Upper lobe of left lung (tissue), 4 donors: ENCODE data around the gene TECPR1.

Experiments used
- EP300 ChIP-seq, 4 donors: sonication (generic); formaldehyde crosslinking; IDR thresholded peaks; one replicate each; pipeline ENCODE4 v1.5.1; 2017; ENCODE audit warnings: antibody characterized with exemption in 4 of 4, control low read depth in 2 of 4
- POLR2A ChIP-seq, 4 donors: fragments of 450-650 bp; IDR thresholded peaks; one replicate each; pipeline ENCODE4 v1.5.1; 2016 to 2017; ENCODE audit warnings: antibody characterized with exemption in 4 of 4, mild to moderate bottlenecking in 2 of 4
- POLR2AphosphoS5 ChIP-seq, 2 donors: sonication (generic); formaldehyde crosslinking; IDR thresholded peaks; one replicate each; pipeline ENCODE4 v1.5.1; 2017; ENCODE audit warnings: antibody characterized with exemption in 2 of 2
- TF ChIP-seq, protein P1 (sequence below), 6 experiments: fragments of 450-650 bp in 4 of 6; fragments of 200-600 bp in 2 of 6; sonication (generic) in 2 of 6; IDR thresholded peaks; one replicate each; pipeline ENCODE4 v1.5.1; 2016 to 2019; ENCODE audit warnings: antibody characterized with exemption in 6 of 6

- TF ChIP-seq, protein P1, sequence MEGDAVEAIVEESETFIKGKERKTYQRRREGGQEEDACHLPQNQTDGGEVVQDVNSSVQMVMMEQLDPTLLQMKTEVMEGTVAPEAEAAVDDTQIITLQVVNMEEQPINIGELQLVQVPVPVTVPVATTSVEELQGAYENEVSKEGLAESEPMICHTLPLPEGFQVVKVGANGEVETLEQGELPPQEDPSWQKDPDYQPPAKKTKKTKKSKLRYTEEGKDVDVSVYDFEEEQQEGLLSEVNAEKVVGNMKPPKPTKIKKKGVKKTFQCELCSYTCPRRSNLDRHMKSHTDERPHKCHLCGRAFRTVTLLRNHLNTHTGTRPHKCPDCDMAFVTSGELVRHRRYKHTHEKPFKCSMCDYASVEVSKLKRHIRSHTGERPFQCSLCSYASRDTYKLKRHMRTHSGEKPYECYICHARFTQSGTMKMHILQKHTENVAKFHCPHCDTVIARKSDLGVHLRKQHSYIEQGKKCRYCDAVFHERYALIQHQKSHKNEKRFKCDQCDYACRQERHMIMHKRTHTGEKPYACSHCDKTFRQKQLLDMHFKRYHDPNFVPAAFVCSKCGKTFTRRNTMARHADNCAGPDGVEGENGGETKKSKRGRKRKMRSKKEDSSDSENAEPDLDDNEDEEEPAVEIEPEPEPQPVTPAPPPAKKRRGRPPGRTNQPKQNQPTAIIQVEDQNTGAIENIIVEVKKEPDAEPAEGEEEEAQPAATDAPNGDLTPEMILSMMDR (IDR thresholded peaks at IDR 0.05), result no peak
- TF ChIP-seq POLR2AphosphoS5 (IDR thresholded peaks at IDR 0.05) (no peak), POLR2A (IDR thresholded peaks at IDR 0.05) (no peak), EP300 (IDR thresholded peaks at IDR 0.05) (no peak)
Measured at GRCh38 chr7:98235901-98236300, 16.1 kb downstream of the TECPR1 start.
